ENCODE data around the gene ZNF492.
"Not testable (repeated sequence)": the region's sequence is repeated elsewhere in the genome, so short reads cannot be mapped to it uniquely, and the experiment has no call there.

Gene ZNF492

GRCh38 chr19:22617181-22617580, 16.9 kb upstream of the ZNF492 start:
- not testable (repeated sequence) for DNase-seq (ENCODE audit: low read depth in 2 of 2, low spot score in 1 of 2)

GRCh38 chr19:22617614-22618320, 16.4 kb upstream of the ZNF492 start:
- DNase-seq (ENCODE audit: low read depth in 2 of 2, low spot score in 1 of 2), result no peak

DNA sequence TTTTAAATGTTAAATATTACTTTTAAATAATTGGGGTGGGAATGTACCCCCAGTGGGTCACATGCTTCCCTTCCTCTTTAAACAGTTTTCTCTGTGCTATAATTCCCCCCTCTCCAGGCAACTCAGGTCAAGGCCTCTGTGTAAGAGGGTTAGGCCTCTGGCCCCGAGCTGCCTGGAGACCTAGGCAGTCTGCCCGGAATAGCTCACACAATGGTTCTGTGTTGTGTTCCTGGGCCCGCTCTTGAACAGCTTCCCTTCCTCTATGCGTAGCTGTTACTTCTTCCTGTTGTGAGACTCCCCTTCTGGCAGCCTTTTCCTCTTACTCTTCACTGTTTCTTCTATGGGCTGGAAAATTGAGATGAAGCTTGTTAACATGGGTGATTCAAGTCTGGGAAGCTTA, 14.8 kb upstream of the ZNF492 start:
- no peak for DNase-seq (ENCODE audit: low read depth in 2 of 2, low spot score in 1 of 2)

- no peak for DNase-seq (ENCODE audit: low read depth in 2 of 2, low spot score in 1 of 2)
Observed at GRCh38 chr19:22619932-22620331, 14.2 kb upstream of the ZNF492 start.

- DNase-seq (ENCODE audit: low read depth in 2 of 2, low spot score in 1 of 2), result no peak
Observed at GRCh38 chr19:22620401-22620800, 13.7 kb upstream of the ZNF492 start.

DNA sequence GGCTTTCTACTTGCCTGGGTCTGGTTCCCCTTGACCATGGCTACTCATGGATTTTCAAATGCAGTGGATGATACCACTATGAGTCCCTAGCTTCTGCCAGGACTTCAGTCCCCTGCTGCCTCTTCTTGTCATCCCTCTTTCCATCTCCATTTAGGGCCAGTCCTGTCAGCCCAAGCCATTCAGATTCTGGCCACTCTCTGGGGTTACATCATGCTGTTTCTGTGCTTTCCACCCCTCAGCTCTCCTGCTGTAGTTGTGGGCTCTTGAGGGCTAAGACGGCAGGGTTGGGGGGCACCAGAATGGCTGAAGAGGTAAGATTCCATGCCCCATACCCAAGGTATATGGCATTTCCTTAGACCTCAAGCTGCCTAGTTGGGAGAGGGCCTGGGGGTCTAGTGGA, 13.2 kb upstream of the ZNF492 start:
- no peak for DNase-seq (ENCODE audit: low read depth in 2 of 2, low spot score in 1 of 2)

- no peak for DNase-seq (ENCODE audit: low read depth in 2 of 2, low spot score in 1 of 2)
Observed at GRCh38 chr19:22622020-22622419, 12.1 kb upstream of the ZNF492 start.

DNA sequence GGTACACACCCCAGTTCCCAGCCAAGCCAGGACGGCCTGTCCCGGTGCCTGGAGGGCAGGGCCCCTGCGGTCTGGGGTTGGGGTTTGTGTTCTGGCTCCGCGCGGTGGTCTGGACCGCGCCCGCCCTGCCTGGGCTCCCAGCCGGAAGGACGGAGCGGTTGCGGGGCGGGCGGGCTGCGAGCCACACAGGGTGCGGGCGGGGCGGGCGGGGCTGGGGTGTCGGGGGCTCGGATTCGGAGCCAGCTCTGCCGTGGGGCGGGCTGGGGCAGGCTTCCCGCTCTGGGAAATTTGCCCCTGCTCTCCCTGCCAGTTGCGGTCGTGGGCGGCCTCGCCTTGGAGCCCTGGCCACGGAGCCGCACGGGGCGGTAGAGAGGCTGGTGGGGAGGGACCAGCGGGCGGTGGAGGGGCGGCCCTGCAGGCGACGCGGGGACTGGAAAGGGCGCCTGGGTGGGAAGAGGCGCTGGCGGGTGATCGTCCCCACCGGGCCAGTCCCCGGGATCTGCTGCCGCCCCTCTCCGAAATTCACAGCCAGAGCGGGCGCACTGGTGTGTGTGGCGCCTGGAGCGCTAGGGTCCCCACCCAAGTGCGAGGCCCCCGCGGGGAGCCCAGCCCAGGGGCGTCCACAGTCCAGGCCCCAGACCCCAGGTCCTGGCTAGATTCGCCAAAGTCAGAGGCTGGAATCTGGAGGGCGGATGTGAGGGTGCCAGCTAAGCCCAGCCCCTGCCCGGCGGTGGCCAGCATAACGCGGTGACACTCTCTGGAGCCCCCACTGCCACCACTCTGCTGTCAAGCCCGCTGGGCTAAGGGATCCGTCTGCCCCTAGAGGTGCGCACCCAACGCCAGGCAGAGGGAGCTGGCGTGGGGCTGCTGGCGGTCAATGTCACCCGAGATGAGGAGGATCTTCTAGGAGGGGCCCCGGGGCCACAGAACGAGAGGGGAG, 11.0 kb upstream of the ZNF492 start:
- no peak for DNase-seq (ENCODE audit: low read depth in 2 of 2, low spot score in 1 of 2)

DNA sequence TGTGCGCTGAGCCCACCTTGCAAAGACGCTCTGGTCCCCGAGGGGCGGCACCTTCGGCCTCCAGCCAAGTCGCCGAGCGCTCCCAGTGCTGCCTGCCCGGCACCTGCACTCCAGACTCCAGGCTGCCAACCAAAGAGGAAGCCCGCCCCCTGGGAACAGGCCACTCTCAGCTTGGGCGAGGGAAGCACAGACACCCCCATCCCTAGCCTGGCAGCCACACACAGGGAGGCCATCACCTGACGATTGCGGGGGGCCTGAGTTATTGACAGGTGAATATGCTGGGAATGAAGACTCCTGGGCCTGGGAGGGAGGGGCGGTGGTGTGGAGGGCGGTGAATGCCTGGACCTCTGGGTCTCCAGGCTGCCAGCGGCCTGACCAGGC, 10.3 kb upstream of the ZNF492 start:
- no peak for DNase-seq (ENCODE audit: low read depth in 2 of 2, low spot score in 1 of 2)

- DNase-seq (ENCODE audit: low read depth in 2 of 2, low spot score in 1 of 2), result no peak
Observed at GRCh38 chr19:22625266-22626035, 8.7 kb upstream of the ZNF492 start.

DNA sequence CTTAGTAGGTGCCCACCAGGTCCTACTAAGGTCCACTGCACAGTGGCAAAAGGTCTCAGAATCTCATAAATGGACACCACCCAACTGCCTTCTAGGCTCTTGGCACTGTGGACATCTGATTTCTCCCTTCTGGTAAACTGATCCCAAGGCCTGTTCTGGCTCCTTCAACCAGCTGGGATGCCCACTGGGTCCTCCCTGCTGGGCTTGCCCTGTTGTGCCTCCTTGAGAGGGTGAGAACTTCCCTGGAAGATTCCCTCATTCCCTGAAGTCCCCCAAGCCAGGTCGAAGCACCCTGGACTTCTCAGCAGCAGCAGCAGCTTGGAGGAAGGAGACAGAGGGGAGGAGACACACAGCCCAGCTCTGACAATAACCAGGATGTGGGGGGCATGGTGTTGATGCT, 6.6 kb upstream of the ZNF492 start:
- no peak for DNase-seq (ENCODE audit: low read depth in 2 of 2, low spot score in 1 of 2)

- DNase-seq (ENCODE audit: low read depth in 2 of 2, low spot score in 1 of 2), result no peak
Observed at GRCh38 chr19:22628401-22628800, 5.7 kb upstream of the ZNF492 start.

- no peak for DNase-seq (ENCODE audit: low read depth in 2 of 2, low spot score in 1 of 2)
Observed at GRCh38 chr19:22634450-22634827, 315 bp downstream of the ZNF492 start.

- DNase-seq (ENCODE audit: low read depth in 2 of 2, low spot score in 1 of 2), result not testable (repeated sequence)
Observed at GRCh38 chr19:22685493-22685892, 51.4 kb downstream of the ZNF492 start.

- not testable (repeated sequence) for DNase-seq (ENCODE audit: low read depth in 2 of 2, low spot score in 1 of 2)
Observed at GRCh38 chr19:22702661-22703060, 68.5 kb downstream of the ZNF492 start.

DNA sequence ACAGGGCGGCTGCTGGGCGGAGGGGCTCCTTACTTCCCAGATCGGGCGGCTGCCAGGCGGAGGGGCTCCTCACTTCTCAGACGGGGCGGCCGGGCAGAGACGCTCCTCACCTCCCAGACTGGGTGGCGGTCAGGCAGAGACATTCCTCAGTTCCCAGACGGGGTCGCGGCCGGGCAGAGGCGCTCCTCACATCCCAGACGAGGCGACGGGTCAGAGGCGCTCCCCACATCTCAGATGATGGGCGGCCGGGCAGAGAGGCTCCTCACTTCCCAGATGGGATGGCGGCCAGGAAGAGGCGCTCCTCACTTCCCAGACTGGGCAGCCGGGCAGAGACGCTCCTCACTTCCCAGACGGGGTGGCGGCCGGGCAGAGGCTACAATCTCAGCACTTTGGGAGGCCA, 69.0 kb downstream of the ZNF492 start:
- not testable (repeated sequence) for DNase-seq (ENCODE audit: low read depth in 2 of 2, low spot score in 1 of 2)

GRCh38 chr19:22708983-22709382, 74.9 kb downstream of the ZNF492 start:
- no peak for DNase-seq (ENCODE audit: low read depth in 2 of 2, low spot score in 1 of 2)
